ENCODE data around the gene CLEC16A. TPM values are rescaled to one million over a fixed set of nuclear protein-coding genes. Genes with fewer than 3 reads are reported as not detected.

Gene CLEC16A
- total RNA-seq, 4 donors from 2014 or later, result 7.6 to 65.6 (median 28.0) TPM

DNA sequence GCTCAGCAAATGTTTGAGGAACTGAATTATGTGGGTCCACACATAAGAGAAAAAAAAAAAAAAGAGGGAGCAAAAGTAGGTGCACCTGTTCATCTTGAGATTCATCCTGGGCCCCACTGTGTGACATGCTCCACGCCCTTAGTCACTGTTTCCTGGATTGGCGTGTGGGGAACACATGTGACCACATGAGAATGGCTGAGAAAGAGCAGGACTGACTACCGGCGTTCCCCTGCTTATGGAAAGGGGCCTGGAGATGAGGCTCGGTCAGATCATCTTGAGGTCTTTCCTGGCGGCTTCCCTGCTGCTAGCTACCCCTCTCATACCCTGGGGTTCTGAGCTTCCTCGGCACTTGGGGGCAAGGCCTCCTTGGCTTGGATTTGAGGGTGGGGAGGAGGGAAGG lies 6.0 kb upstream of the CLEC16A start:
- TF ChIP-seq POLR2A (IDR thresholded peaks at IDR 0.05), result no peak
- TF ChIP-seq, protein P1, sequence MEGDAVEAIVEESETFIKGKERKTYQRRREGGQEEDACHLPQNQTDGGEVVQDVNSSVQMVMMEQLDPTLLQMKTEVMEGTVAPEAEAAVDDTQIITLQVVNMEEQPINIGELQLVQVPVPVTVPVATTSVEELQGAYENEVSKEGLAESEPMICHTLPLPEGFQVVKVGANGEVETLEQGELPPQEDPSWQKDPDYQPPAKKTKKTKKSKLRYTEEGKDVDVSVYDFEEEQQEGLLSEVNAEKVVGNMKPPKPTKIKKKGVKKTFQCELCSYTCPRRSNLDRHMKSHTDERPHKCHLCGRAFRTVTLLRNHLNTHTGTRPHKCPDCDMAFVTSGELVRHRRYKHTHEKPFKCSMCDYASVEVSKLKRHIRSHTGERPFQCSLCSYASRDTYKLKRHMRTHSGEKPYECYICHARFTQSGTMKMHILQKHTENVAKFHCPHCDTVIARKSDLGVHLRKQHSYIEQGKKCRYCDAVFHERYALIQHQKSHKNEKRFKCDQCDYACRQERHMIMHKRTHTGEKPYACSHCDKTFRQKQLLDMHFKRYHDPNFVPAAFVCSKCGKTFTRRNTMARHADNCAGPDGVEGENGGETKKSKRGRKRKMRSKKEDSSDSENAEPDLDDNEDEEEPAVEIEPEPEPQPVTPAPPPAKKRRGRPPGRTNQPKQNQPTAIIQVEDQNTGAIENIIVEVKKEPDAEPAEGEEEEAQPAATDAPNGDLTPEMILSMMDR (IDR thresholded peaks at IDR 0.05), result no peak
- no peak for DNase-seq
- no peaks in the 10 kb centered on the region for H3K36me3 ChIP-seq
- peaks cover 14 to 37% of the 10 kb centered on the region in 2 donors for H3K4me1 ChIP-seq
- H3K9me3 ChIP-seq, result no peaks in the 10 kb centered on the region
- intact Hi-C loops (cut with DNase I; ENCODE audit: low total_unique reads), result no loop called here
- H3K27ac ChIP-seq, result peak overlapping the region; percentile 10 to 28
- no peaks in the 10 kb centered on the region for H3K27me3 ChIP-seq
- H3K4me3 ChIP-seq, result no peak overlapping the region

DNA sequence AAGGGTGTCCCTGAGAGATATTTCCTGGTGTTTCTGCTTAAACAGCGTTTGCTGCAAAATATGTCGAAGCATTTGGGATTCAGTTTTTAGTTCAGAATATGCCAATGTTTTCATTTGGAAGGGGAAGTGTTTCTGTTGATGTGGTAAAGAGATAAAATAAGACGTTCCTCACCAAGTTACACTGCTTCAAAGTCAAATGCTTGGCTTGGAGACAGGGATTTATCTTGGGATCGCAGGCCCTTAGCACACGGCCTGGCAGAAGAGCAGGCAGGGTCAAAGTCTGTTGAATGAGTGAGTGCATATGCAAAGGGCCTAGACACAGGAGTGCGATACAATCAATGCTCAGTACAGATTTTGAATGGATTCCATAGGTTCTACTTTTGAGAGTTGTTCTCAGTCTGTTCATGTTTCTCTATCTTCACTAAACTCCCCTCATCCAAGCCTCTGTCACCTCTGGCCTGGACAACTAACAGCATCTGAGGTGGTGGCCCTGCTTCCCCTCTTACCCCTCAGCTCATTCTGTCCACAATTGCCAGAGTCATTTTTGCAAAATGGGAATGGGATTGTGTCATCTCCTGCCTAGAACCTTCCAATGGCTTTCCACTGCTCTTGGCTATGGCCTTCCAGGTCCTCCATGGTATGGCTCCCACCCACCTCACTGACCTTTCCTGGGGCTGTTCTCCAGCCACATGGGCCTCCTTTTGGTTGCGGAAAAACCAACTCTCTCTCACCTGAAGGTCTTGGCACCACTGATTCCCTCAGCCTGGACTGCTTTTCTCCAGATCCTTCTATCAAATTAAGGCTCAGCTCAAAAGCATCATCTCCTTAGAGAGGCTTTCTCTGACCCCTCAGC lies 5.3 kb upstream of the CLEC16A start:
- Histone ChIP-seq H3K36me3 (no peaks in the 10 kb centered on the region), H3K9me3 (no peaks in the 10 kb centered on the region), H3K4me1 (peaks cover 14 to 37% of the 10 kb centered on the region in 2 donors), H3K27ac (peak overlapping the region; percentile 10 to 28), H3K27me3 (no peaks in the 10 kb centered on the region), H3K4me3 (no peak overlapping the region)
- TF ChIP-seq POLR2A (IDR thresholded peaks at IDR 0.05), result no peak
- TF ChIP-seq, protein P1 (IDR thresholded peaks at IDR 0.05), result no peak
- intact Hi-C loops (cut with DNase I; ENCODE audit: low total_unique reads), result no loop called here
- DNase-seq, result no peak

DNA sequence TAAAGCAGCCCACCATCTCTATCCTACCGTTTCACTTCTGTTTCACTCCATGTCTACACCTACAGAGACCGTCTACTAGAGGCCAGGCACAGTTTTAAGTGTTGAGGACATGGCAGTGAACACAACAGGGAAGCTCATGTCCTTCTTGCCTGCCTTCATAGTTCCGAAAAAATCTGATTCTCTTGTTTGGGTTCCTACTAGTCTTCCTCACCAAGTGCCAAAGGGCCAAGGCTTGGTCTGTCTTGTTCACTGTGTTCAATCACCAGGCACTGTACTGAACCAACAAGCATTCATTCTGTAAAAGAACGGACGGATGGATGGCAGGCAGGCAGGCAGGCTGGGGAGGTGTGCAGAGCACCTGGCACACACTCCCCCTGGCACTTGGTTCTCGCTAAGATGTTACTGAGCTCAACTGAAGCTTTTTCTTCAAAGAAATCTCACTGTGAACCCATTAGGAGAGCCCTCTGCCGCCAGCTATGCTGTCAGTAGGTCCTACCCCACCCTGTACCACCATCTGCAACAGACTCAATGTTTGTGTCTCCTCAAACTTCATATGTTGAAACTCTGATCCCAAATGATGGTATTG lies 4.6 kb upstream of the CLEC16A start:
- no peak for DNase-seq
- Histone ChIP-seq H3K36me3 (no peaks in the 10 kb centered on the region), H3K27me3 (no peaks in the 10 kb centered on the region), H3K4me3 (no peak overlapping the region), H3K9me3 (no peaks in the 10 kb centered on the region), H3K27ac (peak overlapping the region in 1 of 2 donors; percentile 88), H3K4me1 (peaks cover 14 to 37% of the 10 kb centered on the region in 2 donors)
- no peak for TF ChIP-seq POLR2A (IDR thresholded peaks at IDR 0.05)
- TF ChIP-seq, protein P1 (IDR thresholded peaks at IDR 0.05), result no peak
- intact Hi-C loops (cut with DNase I; ENCODE audit: low total_unique reads), result no loop called here

DNA sequence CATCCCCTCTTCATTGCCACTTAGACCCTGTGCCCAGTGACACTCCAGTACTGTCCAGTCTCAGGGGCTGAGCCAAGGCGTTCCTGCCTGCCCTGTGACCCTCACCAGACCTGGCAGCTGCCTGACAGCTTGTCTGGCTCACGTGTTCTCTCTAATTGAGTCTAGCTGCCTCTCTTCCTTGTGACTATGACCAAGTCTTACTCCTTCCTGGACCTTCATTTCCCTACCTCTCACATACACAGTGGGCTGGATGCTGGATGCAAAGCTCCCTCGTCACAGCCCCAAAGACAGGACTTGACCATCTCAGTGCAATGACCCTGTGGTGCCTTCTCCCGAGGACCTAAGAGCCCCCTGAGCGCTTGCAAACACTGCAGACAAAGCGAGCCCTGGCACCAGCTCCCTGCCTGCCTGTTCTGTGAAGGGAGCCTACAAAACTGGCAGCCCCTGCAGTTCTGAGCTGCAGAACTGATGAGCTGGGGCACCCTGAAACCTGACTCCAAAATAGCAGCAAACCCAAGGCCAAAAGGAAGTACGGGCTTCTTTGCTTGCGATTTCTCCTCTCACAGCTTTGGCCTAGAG lies 3.8 kb upstream of the CLEC16A start:
- DNase-seq, result no peak
- H3K4me3 ChIP-seq, result peak overlapping the region; percentile 51 to 95
- intact Hi-C loops (cut with DNase I; ENCODE audit: low total_unique reads), result no loop called here
- H3K9me3 ChIP-seq, result no peaks in the 10 kb centered on the region
- H3K27ac ChIP-seq, result peak overlapping the region; percentile 80 to 88
- H3K4me1 ChIP-seq, result peaks cover 14 to 44% of the 10 kb centered on the region in 2 donors
- H3K36me3 ChIP-seq, result no peaks in the 10 kb centered on the region
- no peaks in the 10 kb centered on the region for H3K27me3 ChIP-seq
- TF ChIP-seq POLR2A (IDR thresholded peaks at IDR 0.05), result no peak
- TF ChIP-seq, protein P1 (IDR thresholded peaks at IDR 0.05), result no peak
